Activated naive CD8-positive, alpha-beta T cell treated with anti-CD3 and anti-CD28 coated beads, Interleukin-2, amount 50 U/mL, for 24 hours (primary cell): Measurements from ENCODE around the gene MYCBPAP.

Experiments used
- ATAC-seq: fragments of 150-1000 bp; cut with Tn5 transposase; one replicate; pipeline ENCODE4 v1.10.0; 2021
- DNase-seq: peaks from one replicate; pipeline ENCODE4 v3.0.0; 2021
- H3K27ac Mint-ChIP-seq: one replicate; pipeline ENCODE4 v1.8.0; 2021; ENCODE audit warnings: mild to moderate bottlenecking, mixed read lengths
- H3K27me3 Mint-ChIP-seq: one replicate; pipeline ENCODE4 v1.8.0; 2021; ENCODE audit warnings: mixed read lengths
- H3K36me3 Mint-ChIP-seq: one replicate; pipeline ENCODE4 v1.8.0; 2021; ENCODE audit warnings: low read depth, mixed read lengths
- H3K4me1 Mint-ChIP-seq: one replicate; pipeline ENCODE4 v1.8.0; 2021; ENCODE audit warnings: mixed read lengths
- H3K4me3 Mint-ChIP-seq: one replicate; pipeline ENCODE4 v1.8.0; 2021; ENCODE audit warnings: mild to moderate bottlenecking, moderate library complexity, mixed read lengths
- H3K9me3 Mint-ChIP-seq: one replicate; pipeline ENCODE4 v1.8.0; 2021; ENCODE audit warnings: mixed read lengths

The MYCBPAP gene

DNA sequence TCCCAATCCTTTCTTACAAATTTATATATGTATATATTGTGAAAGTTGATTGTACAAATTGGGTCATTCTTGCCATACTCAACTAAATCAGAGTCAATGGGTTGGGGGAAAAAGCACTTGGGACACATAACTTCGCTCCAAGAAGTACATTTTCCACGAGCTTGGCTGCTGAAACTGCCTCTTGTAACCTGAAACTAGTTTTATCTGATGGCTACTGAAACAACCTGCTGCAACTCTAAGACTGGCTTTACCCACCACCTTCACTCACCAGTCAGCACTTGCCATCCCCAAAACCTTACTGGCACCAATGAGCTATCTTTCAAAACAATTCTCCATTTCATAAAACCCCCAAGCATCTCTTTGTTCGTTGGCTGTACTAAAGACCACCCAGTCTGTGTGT, 14.5 kb upstream of the MYCBPAP start:
- ATAC-seq, result no peak
- Mint-ChIP-seq H3K27ac (no peak overlapping the region), H3K4me3 (no peak overlapping the region), H3K4me1 (no peaks in the 10 kb centered on the region), H3K36me3 (no peaks in the 10 kb centered on the region), H3K9me3 (no peaks in the 10 kb centered on the region), H3K27me3 (peaks cover 2% of the 10 kb centered on the region)
- DNase-seq, result no peak

DNA sequence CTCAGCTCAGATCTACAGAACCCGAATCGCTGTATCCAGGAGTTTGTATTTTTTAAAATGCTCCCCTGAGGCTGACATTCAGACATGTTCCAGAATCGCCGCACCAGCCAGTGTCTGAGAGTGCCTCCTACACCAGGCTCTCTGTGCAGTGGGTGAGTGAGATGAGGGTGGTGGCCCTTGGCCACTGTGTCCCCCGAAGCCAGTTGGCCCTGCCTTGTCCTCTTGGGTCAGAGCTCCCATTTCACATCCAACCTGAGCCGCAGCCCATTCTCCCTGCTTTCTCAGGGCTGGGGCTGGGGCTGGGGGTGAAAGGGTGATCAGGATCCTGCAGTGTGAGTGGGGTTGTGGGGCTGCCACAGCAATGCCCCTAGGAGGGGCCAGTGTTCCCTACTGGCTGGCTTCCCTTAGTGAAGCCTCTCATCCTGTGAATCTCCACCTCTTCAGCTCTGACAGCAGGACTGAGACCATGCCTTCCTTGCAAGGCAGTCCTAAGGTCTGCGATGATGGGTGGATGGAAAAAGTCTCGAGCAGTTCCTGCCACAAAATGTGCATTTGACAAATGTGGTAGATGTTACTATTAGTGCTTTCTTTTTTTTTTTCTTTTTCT, 12.9 kb upstream of the MYCBPAP start:
- peaks cover 2% of the 10 kb centered on the region for H3K27me3 Mint-ChIP-seq
- ATAC-seq (no peak), DNase-seq (no peak)
- no peaks in the 10 kb centered on the region for H3K36me3 Mint-ChIP-seq
- H3K27ac Mint-ChIP-seq, result no peak overlapping the region
- H3K4me1 Mint-ChIP-seq, result no peaks in the 10 kb centered on the region
- no peak overlapping the region for H3K4me3 Mint-ChIP-seq
- H3K9me3 Mint-ChIP-seq, result no peaks in the 10 kb centered on the region

DNA sequence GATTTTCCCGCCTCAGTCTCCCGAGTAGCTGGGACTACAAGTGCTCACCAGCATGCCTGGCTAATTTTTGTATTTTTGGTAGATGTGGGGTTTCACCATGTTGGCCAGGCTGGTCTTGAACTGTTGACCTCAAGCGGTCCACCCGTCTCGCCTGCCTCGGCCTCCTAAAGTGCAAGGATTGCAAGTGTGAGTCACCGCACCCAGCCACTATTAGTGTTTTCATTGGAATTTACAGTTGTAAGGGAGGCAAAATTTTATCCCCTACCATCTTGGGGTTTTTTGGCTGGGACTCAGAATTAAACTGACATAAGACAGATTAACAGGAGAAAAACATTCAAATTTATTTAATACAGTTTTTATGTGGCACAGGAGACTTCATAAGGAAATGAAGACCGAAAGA, 12.3 kb upstream of the MYCBPAP start:
- no peak overlapping the region for H3K4me3 Mint-ChIP-seq
- DNase-seq (no peak), ATAC-seq (no peak)
- H3K27me3 Mint-ChIP-seq, result peaks cover 2% of the 10 kb centered on the region
- H3K36me3 Mint-ChIP-seq, result no peaks in the 10 kb centered on the region
- H3K27ac Mint-ChIP-seq, result no peak overlapping the region
- H3K9me3 Mint-ChIP-seq, result no peaks in the 10 kb centered on the region
- H3K4me1 Mint-ChIP-seq, result no peaks in the 10 kb centered on the region

DNA sequence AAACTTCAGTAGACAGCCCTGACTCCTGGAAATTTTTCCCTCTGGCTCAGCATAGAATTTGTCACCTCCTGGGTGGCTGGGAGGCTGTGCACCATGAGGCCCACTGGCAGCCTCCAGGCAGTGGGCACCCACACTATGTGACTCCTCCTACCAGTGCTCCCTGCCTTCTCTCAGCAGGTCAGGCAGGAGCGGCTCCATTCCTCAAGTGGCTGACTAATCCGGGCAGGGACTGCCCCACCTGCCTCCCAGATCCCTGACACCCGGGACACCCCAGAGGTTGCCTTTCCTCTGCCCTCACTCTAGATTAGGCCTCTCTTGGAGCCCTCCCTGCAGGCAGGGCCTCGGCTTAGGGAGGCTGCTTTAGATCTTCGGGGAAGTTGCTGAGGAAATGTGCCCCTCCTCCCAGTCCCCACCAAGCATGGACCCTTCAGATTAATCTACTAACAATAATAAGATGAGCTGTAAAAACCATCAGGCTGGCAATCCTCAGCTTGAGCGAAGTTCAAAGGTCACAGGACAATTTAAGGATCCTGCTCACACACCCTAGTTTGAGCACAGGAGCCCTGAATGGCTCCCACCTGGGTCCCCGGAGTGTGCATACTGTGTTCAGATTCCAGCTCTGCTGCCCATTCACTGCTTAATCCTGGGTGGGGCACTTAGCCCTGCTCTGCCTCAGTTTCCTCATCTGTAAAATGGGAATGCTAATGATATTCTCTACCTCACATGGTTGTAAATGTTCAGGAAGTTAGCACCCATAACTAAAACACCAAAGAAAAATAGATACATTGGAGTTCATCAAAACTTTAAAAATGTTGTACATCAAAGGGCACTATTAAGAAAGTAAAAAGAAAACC, 10.0 kb upstream of the MYCBPAP start:
- DNase-seq, result no peak
- Mint-ChIP-seq H3K9me3 (no peaks in the 10 kb centered on the region), H3K27ac (no peak overlapping the region), H3K4me1 (no peaks in the 10 kb centered on the region), H3K27me3 (peaks cover 2% of the 10 kb centered on the region), H3K36me3 (no peaks in the 10 kb centered on the region), H3K4me3 (no peak overlapping the region)
- no peak for ATAC-seq

DNA sequence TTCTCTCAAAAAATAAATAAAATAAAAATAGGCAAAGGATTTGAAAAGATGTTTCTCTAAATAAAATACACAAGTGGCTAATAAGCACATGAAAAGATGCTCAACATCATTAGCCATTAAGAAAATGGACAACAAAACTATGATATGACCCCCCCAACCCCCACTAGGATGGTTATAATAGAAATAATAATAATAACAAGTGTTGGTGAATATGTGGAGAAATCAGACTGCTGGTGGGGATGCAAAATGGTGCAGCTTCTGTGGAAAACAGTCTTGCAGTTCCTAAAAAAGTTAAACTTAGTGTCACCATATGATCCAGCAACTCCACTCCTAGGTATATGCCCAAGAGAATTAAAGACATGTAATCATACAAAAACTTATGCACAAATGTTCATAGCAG, 9.0 kb upstream of the MYCBPAP start:
- Mint-ChIP-seq H3K4me3 (no peak overlapping the region), H3K27me3 (peaks cover 2% of the 10 kb centered on the region), H3K9me3 (no peaks in the 10 kb centered on the region), H3K4me1 (peaks cover 10% of the 10 kb centered on the region), H3K36me3 (no peaks in the 10 kb centered on the region), H3K27ac (no peak overlapping the region)
- no peak for ATAC-seq
- DNase-seq, result no peak

DNA sequence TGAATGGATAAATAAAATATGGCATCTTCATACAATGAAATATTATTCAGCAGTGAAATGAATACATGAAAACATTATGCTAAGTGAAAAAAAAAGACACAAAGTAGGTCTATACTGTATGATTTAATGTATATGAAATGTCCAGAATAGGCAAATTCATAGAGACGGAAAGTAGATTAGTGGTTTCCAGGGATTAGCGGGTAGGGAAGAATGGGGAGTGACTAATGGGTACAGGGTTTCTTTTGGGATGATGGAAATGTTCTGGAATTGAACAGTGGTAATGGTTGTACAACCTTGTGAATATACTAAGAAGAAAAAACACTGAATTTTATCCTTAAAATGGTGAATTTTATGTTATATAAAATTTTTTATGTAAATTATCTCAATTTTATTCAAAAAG, 8.5 kb upstream of the MYCBPAP start:
- H3K9me3 Mint-ChIP-seq, result no peaks in the 10 kb centered on the region
- peaks cover 13% of the 10 kb centered on the region for H3K4me1 Mint-ChIP-seq
- H3K36me3 Mint-ChIP-seq, result no peaks in the 10 kb centered on the region
- H3K27ac Mint-ChIP-seq, result no peak overlapping the region
- H3K27me3 Mint-ChIP-seq, result peaks cover 2% of the 10 kb centered on the region
- ATAC-seq (no peak), DNase-seq (no peak)
- H3K4me3 Mint-ChIP-seq, result no peak overlapping the region

DNA sequence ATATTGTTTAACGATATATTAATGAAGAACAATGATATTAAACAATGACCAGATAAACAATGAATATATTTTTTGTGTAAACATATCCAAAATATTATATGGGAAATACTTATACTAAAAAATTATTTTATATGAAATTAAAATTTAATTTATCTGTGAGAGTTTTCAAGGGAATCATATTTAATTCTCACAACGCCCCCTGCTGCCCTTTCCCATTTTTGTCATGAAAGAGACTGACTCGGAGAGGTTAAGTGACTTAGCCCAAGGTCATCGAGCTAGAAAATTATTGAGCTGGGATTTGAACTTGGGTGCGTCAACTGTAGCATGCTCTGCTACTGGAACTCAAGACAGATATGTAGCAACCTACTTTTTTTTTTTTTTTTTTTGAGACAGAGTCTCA, 7.2 kb upstream of the MYCBPAP start:
- H3K27me3 Mint-ChIP-seq, result peaks cover 2% of the 10 kb centered on the region
- H3K36me3 Mint-ChIP-seq, result no peaks in the 10 kb centered on the region
- H3K4me3 Mint-ChIP-seq, result no peak overlapping the region
- no peak overlapping the region for H3K27ac Mint-ChIP-seq
- ATAC-seq (no peak), DNase-seq (peak; percentile 47)
- peaks cover 15% of the 10 kb centered on the region for H3K4me1 Mint-ChIP-seq
- H3K9me3 Mint-ChIP-seq, result no peaks in the 10 kb centered on the region

DNA sequence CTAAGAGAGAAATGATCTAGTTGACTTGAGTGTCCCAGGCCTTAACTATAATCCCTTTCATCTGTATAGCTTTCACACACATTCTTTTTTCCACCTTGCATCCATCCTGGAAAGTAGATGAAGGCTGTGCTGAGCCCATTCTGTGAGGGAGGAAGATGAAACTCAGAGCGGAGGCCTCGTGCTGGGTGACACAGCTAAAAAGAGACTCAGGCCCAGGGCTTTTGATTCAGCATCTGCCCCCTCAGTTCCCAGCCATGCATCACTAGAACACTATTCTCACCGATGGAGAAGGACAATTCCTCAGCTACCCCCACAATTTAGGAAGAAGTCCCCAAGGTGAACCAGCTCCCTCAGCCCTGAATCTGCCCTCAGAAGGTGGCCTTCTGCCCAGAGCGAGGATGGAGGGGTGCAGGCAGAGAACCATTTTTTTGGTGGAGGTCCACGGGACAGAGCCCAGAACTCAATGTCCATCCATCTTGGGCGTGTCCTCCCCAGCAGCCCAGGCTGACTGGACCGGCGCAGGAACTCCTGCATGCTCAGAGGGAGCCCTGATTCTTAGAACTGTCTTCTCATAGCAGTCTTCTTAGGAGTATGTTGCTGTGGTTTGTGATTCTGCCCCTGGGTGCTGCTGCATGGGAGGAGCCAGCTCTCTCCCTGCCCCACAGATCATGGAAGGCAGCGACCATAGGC, 5.8 kb upstream of the MYCBPAP start:
- H3K9me3 Mint-ChIP-seq, result no peaks in the 10 kb centered on the region
- H3K27ac Mint-ChIP-seq, result no peak overlapping the region
- ATAC-seq (no peak), DNase-seq (no peak)
- H3K27me3 Mint-ChIP-seq, result no peaks in the 10 kb centered on the region
- H3K4me1 Mint-ChIP-seq, result peaks cover 15% of the 10 kb centered on the region
- H3K36me3 Mint-ChIP-seq, result no peaks in the 10 kb centered on the region
- no peak overlapping the region for H3K4me3 Mint-ChIP-seq

DNA sequence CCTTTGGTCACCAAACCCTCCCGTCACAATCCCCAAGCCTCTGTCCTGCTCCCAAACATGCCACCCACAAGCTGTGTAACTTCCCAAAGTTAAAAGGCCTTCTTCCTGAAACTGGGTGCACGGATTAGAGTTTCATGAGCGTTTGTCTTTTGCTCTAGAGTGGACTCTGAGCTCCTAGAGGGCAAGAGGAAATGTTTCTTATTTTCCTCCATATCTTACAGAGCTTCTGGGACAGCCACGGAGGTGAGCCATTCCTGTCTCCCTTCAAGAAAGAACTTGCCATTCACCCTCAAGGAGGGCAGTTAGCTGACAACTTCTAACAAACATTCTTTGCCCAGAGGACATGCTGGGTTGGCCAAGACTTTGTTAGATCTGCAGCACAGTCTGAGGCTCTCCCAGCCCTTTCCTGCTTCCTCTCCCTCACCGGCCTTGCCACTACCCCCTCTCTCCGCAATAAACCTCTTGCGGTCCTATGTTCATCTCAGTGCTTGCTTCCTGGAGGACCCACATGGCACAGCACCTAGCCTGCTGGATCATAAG, 2.6 kb upstream of the MYCBPAP start:
- DNase-seq (no peak), ATAC-seq (no peak)
- Mint-ChIP-seq H3K4me1 (peaks cover 36% of the 10 kb centered on the region), H3K4me3 (no peak overlapping the region), H3K27ac (no peak overlapping the region), H3K36me3 (no peaks in the 10 kb centered on the region), H3K9me3 (no peaks in the 10 kb centered on the region), H3K27me3 (no peaks in the 10 kb centered on the region)

DNA sequence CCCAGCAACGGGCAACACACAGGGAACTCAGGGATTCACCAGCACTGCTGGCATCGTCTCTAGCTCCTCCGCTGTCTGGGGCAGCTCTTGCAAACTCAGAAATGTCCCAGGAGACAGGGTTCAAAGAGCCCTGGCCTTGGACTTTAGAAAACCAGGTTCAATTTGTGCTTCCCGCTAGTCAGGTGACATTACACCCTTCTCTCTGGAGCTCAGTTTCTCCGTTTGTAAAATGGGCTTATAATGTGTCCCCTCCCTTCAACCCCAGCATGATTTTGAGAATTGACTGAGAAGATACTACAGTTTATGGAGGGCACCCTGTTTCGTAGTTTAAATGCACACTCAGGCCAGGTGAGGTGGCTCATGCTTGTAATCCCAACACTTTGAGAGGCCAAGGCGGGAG, 1.9 kb upstream of the MYCBPAP start:
- H3K4me1 Mint-ChIP-seq, result peaks cover 43% of the 10 kb centered on the region
- H3K27ac Mint-ChIP-seq, result no peak overlapping the region
- H3K27me3 Mint-ChIP-seq, result no peaks in the 10 kb centered on the region
- no peak for DNase-seq
- H3K36me3 Mint-ChIP-seq, result no peaks in the 10 kb centered on the region
- ATAC-seq, result no peak
- no peak overlapping the region for H3K4me3 Mint-ChIP-seq
- H3K9me3 Mint-ChIP-seq, result no peaks in the 10 kb centered on the region

DNA sequence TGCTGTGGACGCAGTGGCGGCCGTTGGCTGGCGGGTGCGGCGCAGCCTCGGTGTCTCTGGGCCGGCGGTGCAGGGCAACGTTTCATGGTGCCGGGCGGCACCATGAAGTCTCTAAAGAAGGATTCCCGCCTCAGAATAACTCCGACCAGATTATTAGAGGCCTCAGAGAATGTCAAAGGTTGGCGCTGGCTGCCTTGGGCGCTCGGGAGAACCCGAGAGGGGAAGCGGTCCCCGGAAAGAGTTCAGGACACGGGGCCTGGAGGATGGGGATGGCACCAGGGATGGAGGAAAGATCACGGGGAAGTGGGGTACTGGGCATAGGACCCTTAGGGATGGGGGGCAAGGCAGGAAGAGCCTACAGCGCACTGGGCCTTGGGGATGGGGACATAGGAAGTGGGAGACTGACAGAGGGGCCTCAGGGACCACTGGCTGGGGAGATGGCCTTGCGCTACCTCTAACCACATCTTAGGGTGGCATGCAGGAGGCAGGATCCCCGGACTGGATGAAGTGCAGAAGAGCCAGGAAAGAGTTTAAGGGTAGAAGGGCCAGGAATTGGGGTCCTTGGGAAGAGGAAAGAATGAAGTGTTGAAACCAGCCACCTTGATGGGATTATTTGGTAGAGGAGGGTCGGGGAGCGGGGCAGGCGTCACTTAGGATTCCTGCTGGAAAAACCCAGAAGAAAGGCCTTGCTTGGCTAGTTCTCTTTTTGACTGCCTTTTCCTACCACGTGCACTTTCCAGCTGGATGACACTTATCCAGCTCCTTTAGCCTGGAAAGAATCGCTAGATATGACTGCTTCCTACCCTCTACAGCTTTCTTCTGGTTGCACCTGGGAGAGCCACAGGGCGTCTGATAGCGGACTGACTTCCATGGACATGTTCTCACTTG, 578 bp downstream of the MYCBPAP start:
- H3K27ac Mint-ChIP-seq, result peak overlapping the region; percentile 86
- DNase-seq (no peak), ATAC-seq (no peak)
- H3K27me3 Mint-ChIP-seq, result no peaks in the 10 kb centered on the region
- H3K36me3 Mint-ChIP-seq, result no peaks in the 10 kb centered on the region
- H3K4me1 Mint-ChIP-seq, result peaks cover 46% of the 10 kb centered on the region
- H3K4me3 Mint-ChIP-seq, result peak overlapping the region; percentile 91
- no peaks in the 10 kb centered on the region for H3K9me3 Mint-ChIP-seq

DNA sequence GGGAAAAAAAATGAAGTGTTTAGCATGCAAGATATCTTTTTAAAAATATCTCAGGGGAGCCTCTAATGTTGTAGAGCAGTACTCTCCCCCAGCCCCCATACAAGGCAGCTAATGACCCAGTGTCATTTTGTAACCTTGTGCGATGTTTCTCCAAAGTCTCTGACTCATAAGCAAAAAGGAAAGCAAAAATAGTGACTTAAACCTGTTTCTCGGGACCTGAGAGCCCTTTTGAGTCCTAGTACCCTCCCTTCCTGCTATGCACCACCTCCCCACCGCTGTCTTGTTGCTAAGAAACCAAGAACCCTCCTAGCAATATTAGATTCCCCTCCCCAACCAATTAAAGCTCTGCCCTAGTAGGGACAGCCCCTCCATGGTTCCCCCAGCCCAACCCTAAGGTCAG, 2.8 kb downstream of the MYCBPAP start:
- peak overlapping the region; percentile 13 for H3K4me3 Mint-ChIP-seq

DNA sequence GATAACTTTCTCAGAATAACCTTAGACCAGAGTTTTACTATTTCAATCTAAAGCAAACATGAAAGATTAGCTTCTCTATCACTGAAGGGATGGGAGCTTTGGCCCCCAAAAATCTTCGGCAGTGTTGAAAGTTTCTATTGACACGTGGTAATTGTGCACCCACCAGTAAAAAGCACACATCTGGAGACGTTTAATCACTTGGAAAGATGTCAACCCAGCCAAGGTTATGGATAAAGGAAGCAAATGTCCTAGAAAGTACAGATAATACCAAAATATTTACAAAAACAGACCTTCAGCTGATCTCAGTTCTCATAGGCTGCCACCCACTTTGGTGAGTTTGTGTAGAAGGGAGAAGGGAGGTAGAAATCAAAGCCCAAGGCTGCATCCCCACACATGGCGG, 5.3 kb downstream of the MYCBPAP start:
- no peaks in the 10 kb centered on the region for H3K36me3 Mint-ChIP-seq
- H3K27me3 Mint-ChIP-seq, result no peaks in the 10 kb centered on the region
- H3K27ac Mint-ChIP-seq, result no peak overlapping the region

More for the DNA sequence above, 2.8 kb downstream of the MYCBPAP start:
- peak; percentile 77 for ATAC-seq
- H3K27me3 Mint-ChIP-seq, result no peaks in the 10 kb centered on the region
- H3K4me1 Mint-ChIP-seq, result peaks cover 36% of the 10 kb centered on the region
- no peak overlapping the region for H3K27ac Mint-ChIP-seq
- no peaks in the 10 kb centered on the region for H3K9me3 Mint-ChIP-seq
- peak; percentile 39 for DNase-seq
- H3K36me3 Mint-ChIP-seq, result no peaks in the 10 kb centered on the region

DNA sequence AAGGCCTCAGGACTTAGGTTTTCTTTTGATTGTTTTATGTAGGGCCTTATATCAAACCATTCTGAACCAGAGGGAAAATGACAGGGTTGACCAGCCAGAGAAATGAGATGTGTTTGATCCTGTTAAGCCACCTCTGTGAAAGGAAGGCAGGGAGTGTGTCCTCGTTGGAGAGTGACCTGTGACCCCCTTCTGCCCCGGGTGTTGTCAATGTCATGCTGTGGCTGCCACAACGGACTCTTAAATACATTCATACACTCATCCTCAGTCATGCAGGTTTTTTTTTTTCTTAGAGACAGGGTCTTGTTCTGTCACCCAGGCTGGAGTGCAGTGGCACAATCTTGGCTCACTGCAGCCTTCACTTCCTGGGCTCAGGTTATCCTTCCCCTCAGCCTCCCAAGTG, 6.1 kb downstream of the MYCBPAP start:
- ATAC-seq (no peak), DNase-seq (no peak)
- Mint-ChIP-seq H3K27me3 (no peaks in the 10 kb centered on the region), H3K4me1 (peaks cover 23% of the 10 kb centered on the region), H3K4me3 (no peak overlapping the region), H3K9me3 (no peaks in the 10 kb centered on the region), H3K36me3 (no peaks in the 10 kb centered on the region), H3K27ac (no peak overlapping the region)

More for the DNA sequence above, 5.3 kb downstream of the MYCBPAP start:
- no peak for ATAC-seq
- Mint-ChIP-seq H3K4me1 (peaks cover 31% of the 10 kb centered on the region), H3K4me3 (no peak overlapping the region), H3K9me3 (no peaks in the 10 kb centered on the region)
- DNase-seq, result no peak
